ENCODE data around the gene SERPIND1.

SERPIND1 gene

DNA sequence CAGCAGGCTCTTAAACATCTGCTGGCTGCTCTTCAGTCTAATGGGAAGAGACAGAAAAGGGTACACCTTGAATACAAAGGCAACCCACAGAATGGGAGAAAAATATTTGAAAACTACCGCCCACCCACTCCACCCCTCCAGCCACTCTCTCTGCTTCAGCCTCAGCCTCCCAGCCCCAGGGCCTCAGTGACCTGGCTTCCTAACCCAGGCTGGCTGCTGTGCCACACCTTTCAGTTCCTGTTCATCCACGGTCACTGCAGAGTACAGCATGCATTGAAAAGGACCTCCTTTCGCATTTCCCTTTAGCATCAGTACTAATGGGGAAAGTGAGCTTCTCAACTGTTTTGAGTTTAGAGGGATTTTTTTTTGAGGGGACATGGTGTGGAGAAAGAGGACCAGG lies 28.8 kb upstream of the SERPIND1 start:
- no peak overlapping the region for H2AK5ac ChIP-seq (ENCODE audit: low read length)
- no peak overlapping the region for H2BK15ac ChIP-seq (replicated peaks; ENCODE audit: low read depth)
- no peak overlapping the region for H3K27ac ChIP-seq (ENCODE audit: low read depth, low read length)
- no peak overlapping the region for H3K4me3 ChIP-seq (ENCODE audit: low read length)
- no peak overlapping the region for H3K4me2 ChIP-seq (ENCODE audit: low read length)
- no peak overlapping the region for H2BK5ac ChIP-seq (ENCODE audit: low read length)
- WGBS (ENCODE audit: extremely low coverage, insufficient coverage, low lambda C conversion rate): no CpG with 5 or more reads among the region's 3 CpGs
- H3K4me1 ChIP-seq (ENCODE audit: control insufficient read depth, low read depth, low read length): no peaks in the 10 kb centered on the region
- no peak overlapping the region for H2BK120ac ChIP-seq (ENCODE audit: low read depth, low read length)
- H3K56ac ChIP-seq (ENCODE audit: low read length): no peak overlapping the region
- H3K36me3 ChIP-seq (ENCODE audit: control insufficient read depth, insufficient read depth, low read length): no peaks in the 10 kb centered on the region
- H3K18ac ChIP-seq (ENCODE audit: low read length): no peak overlapping the region
- H3K79me1 ChIP-seq (ENCODE audit: low read length): no peaks in the 10 kb centered on the region
- DNase-seq: no peak
- no peak overlapping the region for H3K9ac ChIP-seq (ENCODE audit: low read length)
- H4K8ac ChIP-seq (ENCODE audit: low read depth, low read length): no peak overlapping the region
- no peaks in the 10 kb centered on the region for H3K27me3 ChIP-seq (ENCODE audit: insufficient read depth, low read length, poor library complexity)
- no peaks in the 10 kb centered on the region for H3K79me2 ChIP-seq (ENCODE audit: control insufficient read depth, insufficient read depth, low read length)
- no peak overlapping the region for H3K4ac ChIP-seq (ENCODE audit: low read depth, low read length)
- no peak overlapping the region for H4K5ac ChIP-seq (ENCODE audit: low read length)
- H3K23ac ChIP-seq (ENCODE audit: low read length): no peak overlapping the region

DNA sequence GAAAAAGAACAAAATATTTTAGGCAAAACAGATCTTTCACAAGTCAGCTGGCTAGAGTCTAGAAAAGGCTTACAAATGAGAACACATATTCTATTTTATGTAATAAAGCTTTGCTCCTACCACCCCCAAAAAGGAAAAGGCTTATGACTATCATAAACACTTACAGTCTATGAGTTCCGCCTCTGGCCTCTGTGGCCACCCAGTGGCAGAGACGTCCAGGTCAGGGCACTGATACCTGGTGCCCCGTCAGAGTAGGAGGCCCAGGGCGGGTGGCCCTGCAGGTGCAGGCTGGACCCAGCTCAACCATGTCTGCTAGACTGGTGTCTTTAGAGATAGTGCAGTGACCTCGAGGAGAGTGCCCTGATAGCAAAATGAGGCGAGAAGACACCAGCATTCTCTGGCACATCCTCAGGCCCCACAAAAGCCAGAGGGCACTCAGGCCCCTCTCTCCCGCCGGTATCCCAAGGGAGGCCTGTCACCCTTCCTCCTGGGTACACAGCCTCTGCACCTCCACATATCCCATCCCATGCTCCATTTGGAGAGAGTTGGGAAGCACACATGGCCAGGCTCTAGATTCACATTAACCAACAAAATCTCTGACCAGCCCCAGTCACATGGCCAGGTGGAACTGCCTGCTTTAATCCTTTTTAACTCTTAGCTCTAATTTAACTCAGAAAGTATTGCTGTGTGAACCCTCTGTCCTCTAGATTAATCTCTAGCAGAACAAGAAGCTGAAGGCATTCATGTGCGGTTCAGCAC lies 27.3 kb upstream of the SERPIND1 start:
- Histone ChIP-seq H3K56ac (ENCODE audit: low read length) (no peak overlapping the region), H2AK5ac (ENCODE audit: low read length) (no peak overlapping the region), H3K9ac (ENCODE audit: low read length) (no peak overlapping the region), H3K79me1 (ENCODE audit: low read length) (no peaks in the 10 kb centered on the region), H3K79me2 (ENCODE audit: control insufficient read depth, insufficient read depth, low read length) (no peaks in the 10 kb centered on the region), H3K4me3 (ENCODE audit: low read length) (no peak overlapping the region), H3K4me1 (ENCODE audit: control insufficient read depth, low read depth, low read length) (no peaks in the 10 kb centered on the region), H4K5ac (ENCODE audit: low read length) (no peak overlapping the region), H4K8ac (ENCODE audit: low read depth, low read length) (no peak overlapping the region), H2BK5ac (ENCODE audit: low read length) (no peak overlapping the region), H3K27ac (ENCODE audit: low read depth, low read length) (no peak overlapping the region), H2BK120ac (ENCODE audit: low read depth, low read length) (no peak overlapping the region), H3K4ac (ENCODE audit: low read depth, low read length) (no peak overlapping the region), H3K18ac (ENCODE audit: low read length) (no peak overlapping the region), H3K27me3 (ENCODE audit: insufficient read depth, low read length, poor library complexity) (no peaks in the 10 kb centered on the region), H2BK15ac (replicated peaks; ENCODE audit: low read depth) (no peak overlapping the region), H3K23ac (ENCODE audit: low read length) (no peak overlapping the region), H3K4me2 (ENCODE audit: low read length) (no peak overlapping the region), H3K36me3 (ENCODE audit: control insufficient read depth, insufficient read depth, low read length) (no peaks in the 10 kb centered on the region)
- WGBS (ENCODE audit: extremely low coverage, insufficient coverage, low lambda C conversion rate): no CpG with 5 or more reads among the region's 9 CpGs
- no peak for DNase-seq

DNA sequence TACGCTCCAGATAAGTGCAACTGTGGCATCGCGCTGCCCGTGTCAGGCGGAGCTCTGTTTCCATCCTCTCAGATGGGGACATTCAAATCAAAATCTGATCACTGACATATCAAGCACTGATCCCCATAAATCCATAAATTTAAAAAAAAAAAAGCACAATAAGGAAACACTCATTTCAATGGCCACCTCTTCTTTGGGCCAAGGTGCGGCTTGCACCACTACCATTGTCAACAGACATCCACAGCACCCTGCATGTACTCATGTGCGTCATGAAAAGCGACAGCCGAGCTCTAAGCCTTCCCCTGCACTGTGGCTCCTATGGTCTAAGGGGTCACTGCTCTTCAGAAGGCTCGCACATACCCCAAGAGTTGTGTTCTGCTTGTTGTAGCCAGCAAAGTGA lies 26.7 kb upstream of the SERPIND1 start:
- H3K4ac ChIP-seq (ENCODE audit: low read depth, low read length): no peak overlapping the region
- WGBS (ENCODE audit: extremely low coverage, insufficient coverage, low lambda C conversion rate): no CpG with 5 or more reads among the region's 10 CpGs
- no peak overlapping the region for H3K9ac ChIP-seq (ENCODE audit: low read length)

DNA sequence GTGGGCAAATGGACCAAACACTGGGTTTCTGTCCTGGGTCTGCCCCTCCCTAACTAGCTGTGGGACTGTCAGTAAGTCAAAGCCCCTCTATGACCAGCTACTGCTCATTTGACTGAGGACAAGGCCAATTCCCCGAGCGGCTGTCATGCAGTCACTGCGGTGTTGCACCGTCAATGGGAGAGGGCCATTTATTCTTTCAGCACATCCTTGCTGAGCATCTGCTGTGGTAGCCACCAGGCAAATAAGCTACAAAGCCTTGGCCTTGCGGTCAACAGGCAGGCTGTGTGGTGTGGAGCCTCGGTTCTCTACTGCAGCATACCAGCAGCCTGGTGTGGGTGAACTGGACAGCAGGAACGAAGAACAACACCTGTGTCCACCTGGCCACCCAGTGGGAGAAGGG lies 25.8 kb upstream of the SERPIND1 start:
- DNase-seq: no peak
- H3K18ac ChIP-seq (ENCODE audit: low read length): no peak overlapping the region
- no peaks in the 10 kb centered on the region for H3K4me1 ChIP-seq (ENCODE audit: control insufficient read depth, low read depth, low read length)
- no peak overlapping the region for H2BK5ac ChIP-seq (ENCODE audit: low read length)
- H2BK15ac ChIP-seq (replicated peaks; ENCODE audit: low read depth): no peak overlapping the region
- H2BK120ac ChIP-seq (ENCODE audit: low read depth, low read length): no peak overlapping the region
- no peak overlapping the region for H3K56ac ChIP-seq (ENCODE audit: low read length)
- H3K36me3 ChIP-seq (ENCODE audit: control insufficient read depth, insufficient read depth, low read length): no peaks in the 10 kb centered on the region
- no peak overlapping the region for H4K5ac ChIP-seq (ENCODE audit: low read length)
- no peaks in the 10 kb centered on the region for H3K27me3 ChIP-seq (ENCODE audit: insufficient read depth, low read length, poor library complexity)
- no peaks in the 10 kb centered on the region for H3K79me1 ChIP-seq (ENCODE audit: low read length)
- WGBS (ENCODE audit: extremely low coverage, insufficient coverage, low lambda C conversion rate): no CpG with 5 or more reads among the region's 7 CpGs
- H4K8ac ChIP-seq (ENCODE audit: low read depth, low read length): no peak overlapping the region
- H3K9ac ChIP-seq (ENCODE audit: low read length): no peak overlapping the region
- H3K4me3 ChIP-seq (ENCODE audit: low read length): no peak overlapping the region
- H3K79me2 ChIP-seq (ENCODE audit: control insufficient read depth, insufficient read depth, low read length): no peaks in the 10 kb centered on the region
- H3K23ac ChIP-seq (ENCODE audit: low read length): no peak overlapping the region
- no peak overlapping the region for H3K4me2 ChIP-seq (ENCODE audit: low read length)
- no peak overlapping the region for H2AK5ac ChIP-seq (ENCODE audit: low read length)
- H3K27ac ChIP-seq (ENCODE audit: low read depth, low read length): no peak overlapping the region
- no peak overlapping the region for H3K4ac ChIP-seq (ENCODE audit: low read depth, low read length)

More for the DNA sequence above, 26.7 kb upstream of the SERPIND1 start:
- H3K18ac ChIP-seq (ENCODE audit: low read length): no peak overlapping the region
- H3K4me3 ChIP-seq (ENCODE audit: low read length): no peak overlapping the region
- no peaks in the 10 kb centered on the region for H3K79me2 ChIP-seq (ENCODE audit: control insufficient read depth, insufficient read depth, low read length)
- no peak overlapping the region for H2BK120ac ChIP-seq (ENCODE audit: low read depth, low read length)
- no peaks in the 10 kb centered on the region for H3K4me1 ChIP-seq (ENCODE audit: control insufficient read depth, low read depth, low read length)
- H3K36me3 ChIP-seq (ENCODE audit: control insufficient read depth, insufficient read depth, low read length): no peaks in the 10 kb centered on the region
- no peak overlapping the region for H3K56ac ChIP-seq (ENCODE audit: low read length)
- no peaks in the 10 kb centered on the region for H3K27me3 ChIP-seq (ENCODE audit: insufficient read depth, low read length, poor library complexity)
- no peak overlapping the region for H4K8ac ChIP-seq (ENCODE audit: low read depth, low read length)
- no peak overlapping the region for H3K23ac ChIP-seq (ENCODE audit: low read length)
- no peak for DNase-seq
- no peak overlapping the region for H2AK5ac ChIP-seq (ENCODE audit: low read length)
- no peak overlapping the region for H3K4me2 ChIP-seq (ENCODE audit: low read length)
- H4K5ac ChIP-seq (ENCODE audit: low read length): no peak overlapping the region
- H3K27ac ChIP-seq (ENCODE audit: low read depth, low read length): no peak overlapping the region
- H2BK15ac ChIP-seq (replicated peaks; ENCODE audit: low read depth): no peak overlapping the region
- H2BK5ac ChIP-seq (ENCODE audit: low read length): no peak overlapping the region
- H3K79me1 ChIP-seq (ENCODE audit: low read length): no peaks in the 10 kb centered on the region

DNA sequence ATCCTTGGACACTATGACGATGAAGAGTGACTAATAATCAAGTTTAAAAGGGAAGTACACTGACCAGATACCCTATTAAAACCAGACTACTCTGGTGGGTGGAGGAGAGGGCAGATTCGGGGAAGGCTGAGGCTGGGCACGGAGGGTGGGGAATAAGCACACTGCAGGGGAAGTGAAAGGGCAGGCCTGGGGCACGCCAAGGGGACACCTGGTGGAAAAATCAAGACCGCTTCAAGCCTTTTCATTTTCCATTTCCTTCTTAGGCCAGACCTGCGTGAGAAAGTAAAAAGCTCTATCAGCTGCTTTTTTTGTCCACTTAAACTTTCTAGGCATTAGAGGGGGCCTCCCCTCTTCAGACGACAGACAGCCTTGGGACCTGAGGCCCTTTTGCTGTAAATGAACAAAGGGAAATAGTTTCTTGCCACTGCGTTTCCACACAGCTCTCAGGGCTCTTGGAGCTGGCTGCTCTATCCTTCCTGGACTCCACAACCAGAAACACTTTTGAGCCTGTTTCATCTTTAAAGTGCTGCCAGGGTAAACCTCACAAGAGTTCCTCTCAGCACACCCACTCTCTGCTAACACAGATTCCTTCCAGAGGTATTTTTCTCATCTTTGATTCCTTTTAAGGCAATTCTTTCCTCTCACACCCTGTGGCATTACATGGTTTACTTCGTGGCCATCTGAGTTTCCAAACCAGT lies 25.0 kb upstream of the SERPIND1 start:
- no peak overlapping the region for H3K4me3 ChIP-seq (ENCODE audit: low read length)
- no peak overlapping the region for H4K5ac ChIP-seq (ENCODE audit: low read length)
- no peak overlapping the region for H3K4ac ChIP-seq (ENCODE audit: low read depth, low read length)
- H2BK120ac ChIP-seq (ENCODE audit: low read depth, low read length): no peak overlapping the region
- no peaks in the 10 kb centered on the region for H3K79me1 ChIP-seq (ENCODE audit: low read length)
- no peak overlapping the region for H3K18ac ChIP-seq (ENCODE audit: low read length)
- no CpG with 5 or more reads among the region's 9 CpGs for WGBS (ENCODE audit: extremely low coverage, insufficient coverage, low lambda C conversion rate)
- H4K8ac ChIP-seq (ENCODE audit: low read depth, low read length): no peak overlapping the region
- H3K23ac ChIP-seq (ENCODE audit: low read length): no peak overlapping the region
- DNase-seq: no peak
- H2BK5ac ChIP-seq (ENCODE audit: low read length): no peak overlapping the region
- no peaks in the 10 kb centered on the region for H3K27me3 ChIP-seq (ENCODE audit: insufficient read depth, low read length, poor library complexity)
- no peaks in the 10 kb centered on the region for H3K4me1 ChIP-seq (ENCODE audit: control insufficient read depth, low read depth, low read length)
- H3K36me3 ChIP-seq (ENCODE audit: control insufficient read depth, insufficient read depth, low read length): no peaks in the 10 kb centered on the region
- no peaks in the 10 kb centered on the region for H3K79me2 ChIP-seq (ENCODE audit: control insufficient read depth, insufficient read depth, low read length)
- H3K27ac ChIP-seq (ENCODE audit: low read depth, low read length): no peak overlapping the region
- H3K56ac ChIP-seq (ENCODE audit: low read length): no peak overlapping the region
- no peak overlapping the region for H3K4me2 ChIP-seq (ENCODE audit: low read length)
- H2AK5ac ChIP-seq (ENCODE audit: low read length): no peak overlapping the region
- H2BK15ac ChIP-seq (replicated peaks; ENCODE audit: low read depth): no peak overlapping the region
- H3K9ac ChIP-seq (ENCODE audit: low read length): no peak overlapping the region
